A673 (cell line): ENCODE results near the gene CLEC7A. TPM values are rescaled to one million over a fixed set of nuclear protein-coding genes. Genes with fewer than 3 reads are reported as not detected.

Experiments
- BruUV-seq: library from RNA; stranded (reverse); fragments of 400-500 nt; replicated peaks from 2 replicates; lab custom pipeline; 2021; lab: Mats Ljungman, UMichigan
- CTCF ChIA-PET: fragments of 300-600 bp; sonication (Branson Sonifier 250); formaldehyde crosslinking; loops from one replicate; lab custom pipeline; 2022; ENCODE audit warnings: antibody characterized with exemption; lab: Charles Lee
- POLR2A ChIA-PET: fragments of 300-600 bp; sonication (Branson Sonifier 250); formaldehyde crosslinking; loops from one replicate; lab custom pipeline; 2022; ENCODE audit warnings: antibody characterized with exemption; ENCODE audit not compliant: low non-redundant PET; lab: Charles Lee
- DNase-seq: peaks from one replicate; pipeline ENCODE4 v3.0.0-alpha.2; 2015; ENCODE audit warnings: low spot score
- H3K27ac ChIP-seq: fragments of 200-600 bp; sonication (generic); 2 replicates; pipeline ENCODE4 v1.5.1; 2016; ENCODE audit warnings: mixed run types, low read depth, mild to moderate bottlenecking, mixed read lengths, antibody characterized with exemption, low read length; ENCODE audit not compliant: poor library complexity, severe bottlenecking
- H3K27me3 ChIP-seq: fragments of 200-600 bp; sonication (generic); replicated peaks from 2 replicates; pipeline ENCODE4 v1.6.1; 2017; ENCODE audit warnings: mixed run types, low read depth, mild to moderate bottlenecking, mixed read lengths, antibody characterized with exemption, low read length; ENCODE audit not compliant: insufficient read depth, poor library complexity
- H3K36me3 ChIP-seq: fragments of 200-600 bp; sonication (generic); 2 replicates; pipeline ENCODE4 v1.6.1; 2016; ENCODE audit warnings: mixed run types, mild to moderate bottlenecking, mixed read lengths, antibody characterized with exemption, low read length; ENCODE audit not compliant: insufficient read depth, poor library complexity, severe bottlenecking
- H3K4me1 ChIP-seq: fragments of 200-600 bp; sonication (generic); 2 replicates; pipeline ENCODE4 v1.6.1; 2017; ENCODE audit warnings: mixed run types, mild to moderate bottlenecking, mixed read lengths, antibody characterized with exemption, low read length; ENCODE audit not compliant: insufficient read depth, poor library complexity, severe bottlenecking
- H3K4me3 ChIP-seq: fragments of 200-600 bp; sonication (generic); 2 replicates; pipeline ENCODE4 v1.5.1; 2016; ENCODE audit warnings: low read depth, mixed run types, mild to moderate bottlenecking, mixed read lengths, low read length; ENCODE audit not compliant: poor library complexity, severe bottlenecking
- H3K9me3 ChIP-seq: fragments of 200-600 bp; sonication (generic); 2 replicates; pipeline ENCODE4 v1.6.1; 2016; ENCODE audit warnings: mixed run types, low read depth, mild to moderate bottlenecking, mixed read lengths, antibody characterized with exemption, low read length; ENCODE audit not compliant: poor library complexity, severe bottlenecking
- EZH2 ChIP-seq: fragments of 200-600 bp; sonication (generic); IDR thresholded peaks from 2 replicates; pipeline ENCODE4 v1.6.1; 2017; ENCODE audit warnings: borderline replicate concordance, low read depth, mild to moderate bottlenecking, mixed read lengths, antibody characterized with exemption, low read length; ENCODE audit not compliant: poor library complexity, severe bottlenecking
- intact Hi-C: fragments of 100-400 bp; cut with micrococcal nuclease; formaldehyde crosslinking; loops from one replicate; pipeline ENCODE4 v1.10.0; 2022; ENCODE audit not compliant: unreplicated experiment
- total RNA-seq: library from RNA; stranded (reverse); gene quantifications from 2 replicates; pipeline ENCODE4 v1.2.3, GENCODE V29; 2021
- TF ChIP-seq, protein P1 (sequence below): fragments of 300-800, 200-600 bp; sonication (generic); conservative IDR thresholded peaks from 2 replicates; pipeline ENCODE4 v1.5.1; 2017; ENCODE audit warnings: low read depth, mild to moderate bottlenecking, antibody characterized with exemption, low read length, moderate library complexity, mixed read lengths

The CLEC7A gene
- total RNA-seq, 1 experiment from 2014 or later = 0.28 TPM

DNA sequence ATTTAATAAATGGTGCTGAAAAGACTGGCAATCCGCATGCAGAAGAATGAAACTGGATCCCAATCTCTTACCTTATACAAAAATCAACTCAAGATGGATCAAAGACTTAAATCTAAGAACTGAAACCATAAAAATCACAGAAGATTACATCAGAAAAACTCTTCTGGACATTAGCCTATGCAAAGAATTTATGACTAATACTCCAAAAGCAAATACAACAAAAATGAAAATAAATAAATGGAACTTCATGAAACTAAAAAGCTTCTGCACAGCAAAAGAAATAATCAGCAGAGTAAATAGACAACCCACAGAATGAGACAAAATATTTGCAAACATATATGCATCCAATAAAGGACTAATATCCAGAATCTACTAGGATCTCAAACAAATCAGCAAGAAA is 16.9 kb downstream of the CLEC7A start:
- no peak overlapping the region for H3K4me3 ChIP-seq
- no peak for DNase-seq
- CTCF ChIA-PET = no interaction called here
- BruUV-seq = no TSS peak
- no peaks in the 10 kb centered on the region for H3K4me1 ChIP-seq
- H3K9me3 ChIP-seq = no peaks in the 10 kb centered on the region
- no peaks in the 10 kb centered on the region for H3K36me3 ChIP-seq
- intact Hi-C loops = no loop called here
- H3K27me3 ChIP-seq = no peaks in the 10 kb centered on the region
- TF ChIP-seq EZH2 = no peak
- TF ChIP-seq, protein P1, sequence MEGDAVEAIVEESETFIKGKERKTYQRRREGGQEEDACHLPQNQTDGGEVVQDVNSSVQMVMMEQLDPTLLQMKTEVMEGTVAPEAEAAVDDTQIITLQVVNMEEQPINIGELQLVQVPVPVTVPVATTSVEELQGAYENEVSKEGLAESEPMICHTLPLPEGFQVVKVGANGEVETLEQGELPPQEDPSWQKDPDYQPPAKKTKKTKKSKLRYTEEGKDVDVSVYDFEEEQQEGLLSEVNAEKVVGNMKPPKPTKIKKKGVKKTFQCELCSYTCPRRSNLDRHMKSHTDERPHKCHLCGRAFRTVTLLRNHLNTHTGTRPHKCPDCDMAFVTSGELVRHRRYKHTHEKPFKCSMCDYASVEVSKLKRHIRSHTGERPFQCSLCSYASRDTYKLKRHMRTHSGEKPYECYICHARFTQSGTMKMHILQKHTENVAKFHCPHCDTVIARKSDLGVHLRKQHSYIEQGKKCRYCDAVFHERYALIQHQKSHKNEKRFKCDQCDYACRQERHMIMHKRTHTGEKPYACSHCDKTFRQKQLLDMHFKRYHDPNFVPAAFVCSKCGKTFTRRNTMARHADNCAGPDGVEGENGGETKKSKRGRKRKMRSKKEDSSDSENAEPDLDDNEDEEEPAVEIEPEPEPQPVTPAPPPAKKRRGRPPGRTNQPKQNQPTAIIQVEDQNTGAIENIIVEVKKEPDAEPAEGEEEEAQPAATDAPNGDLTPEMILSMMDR = no peak
- POLR2A ChIA-PET = no interaction called here
- no peak overlapping the region for H3K27ac ChIP-seq

DNA sequence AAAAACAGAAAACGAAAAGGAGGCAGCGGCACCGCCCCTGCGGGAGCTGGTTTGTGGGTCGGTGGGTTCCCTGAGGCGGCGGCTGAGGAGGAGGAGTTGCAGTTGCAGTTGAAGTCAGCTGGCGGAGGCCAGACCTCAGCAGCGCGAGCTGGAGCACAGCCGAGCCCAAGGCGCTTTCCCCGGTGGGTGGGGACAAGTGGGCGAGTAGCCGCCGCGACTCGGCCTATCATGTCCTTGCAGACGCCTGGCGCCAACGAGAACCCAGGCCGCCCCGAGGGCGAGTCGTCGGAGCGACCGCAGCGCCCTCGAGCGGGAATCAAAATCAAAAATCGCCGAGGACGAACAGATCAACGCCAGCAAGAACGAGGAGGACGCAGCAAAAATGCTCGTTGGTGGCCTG is 18.5 kb downstream of the CLEC7A start:
- POLR2A ChIA-PET = no interaction called here
- no peak for DNase-seq
- BruUV-seq = no TSS peak
- no peaks in the 10 kb centered on the region for H3K27me3 ChIP-seq
- H3K4me3 ChIP-seq = no peak overlapping the region
- H3K27ac ChIP-seq = no peak overlapping the region
- H3K9me3 ChIP-seq = no peaks in the 10 kb centered on the region
- intact Hi-C loops = no loop called here
- CTCF ChIA-PET = no interaction called here
- TF ChIP-seq EZH2 = no peak
- TF ChIP-seq, protein P1 = no peak
- H3K36me3 ChIP-seq = no peaks in the 10 kb centered on the region
- H3K4me1 ChIP-seq = no peaks in the 10 kb centered on the region

DNA sequence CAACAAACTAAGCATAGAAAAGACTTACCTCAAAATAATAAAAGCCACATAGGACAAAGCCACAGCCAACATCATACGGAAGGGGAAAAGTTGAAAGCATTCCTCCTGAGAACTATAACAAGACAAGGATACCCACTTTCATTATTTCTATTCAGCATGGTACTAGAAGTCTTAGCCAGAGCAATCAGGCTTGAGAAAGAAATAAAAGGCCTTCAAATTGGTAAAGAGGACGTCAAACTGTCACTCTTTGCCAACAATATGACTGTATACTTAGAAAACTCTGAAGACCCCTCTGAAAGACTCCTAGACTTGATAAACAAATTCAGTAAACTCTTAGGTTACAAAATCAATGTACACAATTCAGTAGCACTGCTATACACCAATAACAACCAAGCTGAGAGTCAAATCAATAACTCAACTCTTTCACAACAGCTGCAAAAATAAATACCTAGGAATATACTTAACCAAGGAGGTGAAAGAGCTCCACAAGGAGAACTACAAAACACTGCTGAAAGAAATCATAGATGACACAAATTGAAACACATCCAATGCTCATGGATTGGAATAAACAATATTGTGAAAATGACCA is 19.6 kb downstream of the CLEC7A start:
- H3K4me3 ChIP-seq = no peak overlapping the region
- BruUV-seq = no TSS peak
- H3K4me1 ChIP-seq = no peaks in the 10 kb centered on the region
- ChIA-PET CTCF (no interaction called here), POLR2A (no interaction called here)
- H3K27ac ChIP-seq = no peak overlapping the region
- intact Hi-C loops = no loop called here
- H3K27me3 ChIP-seq = no peaks in the 10 kb centered on the region
- no peaks in the 10 kb centered on the region for H3K36me3 ChIP-seq
- DNase-seq = no peak
- no peaks in the 10 kb centered on the region for H3K9me3 ChIP-seq
- TF ChIP-seq EZH2 = no peak
- TF ChIP-seq, protein P1 = no peak
